Measurements from ENCODE around the gene SAPCD1.

Gene SAPCD1

GRCh38 chr6:31762356-31762755 is at the start of gene SAPCD1:
Gene SAPCD1 (plus strand): TSS chr6:31762656. CDS start chr6:31763055, 399 bp downstream.
- DNase-seq = no peak

GRCh38 chr6:31713465-31713864 is 49.0 kb upstream of the SAPCD1 start:
- DNase-seq = no peak

DNA sequence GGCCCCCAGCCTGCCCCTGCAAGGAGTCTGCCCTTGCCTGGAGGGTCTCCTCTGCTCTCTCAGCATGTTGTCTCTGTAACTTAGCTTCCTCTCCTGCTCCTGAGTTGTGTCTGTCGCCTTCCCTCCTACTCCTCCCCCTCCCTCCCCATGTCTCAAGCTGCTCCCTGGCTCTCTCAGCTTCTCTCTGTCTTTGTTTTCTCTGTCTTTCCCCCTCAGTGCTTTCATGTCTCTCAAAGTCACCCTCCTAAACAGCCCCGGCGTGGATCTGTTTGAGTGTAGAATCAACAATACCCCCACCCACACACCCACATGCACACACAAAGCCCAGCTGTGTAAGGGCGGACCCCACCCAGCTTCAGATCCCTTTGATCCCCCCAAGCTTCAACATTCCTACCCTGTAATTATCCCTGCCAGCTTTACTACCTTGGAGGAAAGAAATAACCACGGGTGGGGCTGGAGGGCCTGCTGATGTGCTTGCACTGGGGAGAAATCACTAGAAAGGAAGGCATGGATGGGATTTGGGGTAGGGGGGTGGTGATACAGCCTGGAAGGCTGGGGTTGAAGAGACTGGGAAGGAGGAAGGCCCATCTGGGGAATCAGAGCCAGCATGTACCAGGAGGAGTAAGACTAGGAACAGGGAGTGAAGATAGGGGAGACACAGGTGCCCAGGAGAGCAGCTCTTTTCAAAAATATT is 48.3 kb upstream of the SAPCD1 start:
- DNase-seq = no peak

- no peak for DNase-seq
Measured at GRCh38 chr6:31715022-31715958, 47.2 kb upstream of the SAPCD1 start, which contains the start of gene LY6G6D. Gene LY6G6D (plus strand): TSS chr6:31715348. CDS start chr6:31715356, 8 bp downstream.

GRCh38 chr6:31717499-31718222 is 44.8 kb upstream of the SAPCD1 start:
- DNase-seq = no peak

DNA sequence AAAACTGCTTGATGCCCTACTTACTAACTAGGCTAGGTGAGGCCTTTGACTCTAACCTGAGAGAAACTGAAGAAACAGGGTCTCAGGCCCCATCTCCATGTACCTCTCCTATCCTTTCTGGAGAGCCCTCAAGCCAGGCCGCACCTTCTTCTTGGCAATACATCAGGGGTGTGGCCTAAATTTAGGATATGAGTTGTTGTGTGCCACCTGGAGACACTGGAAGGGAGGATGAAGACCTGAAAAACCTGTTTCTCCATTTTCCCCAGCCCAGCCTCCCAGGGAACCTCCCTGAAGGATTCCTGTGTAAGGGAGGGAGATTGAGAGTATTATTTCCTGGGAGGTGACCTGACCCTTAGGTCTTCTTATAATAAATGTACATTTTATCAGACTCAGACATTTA is 44.2 kb upstream of the SAPCD1 start:
- no peak for DNase-seq

DNA sequence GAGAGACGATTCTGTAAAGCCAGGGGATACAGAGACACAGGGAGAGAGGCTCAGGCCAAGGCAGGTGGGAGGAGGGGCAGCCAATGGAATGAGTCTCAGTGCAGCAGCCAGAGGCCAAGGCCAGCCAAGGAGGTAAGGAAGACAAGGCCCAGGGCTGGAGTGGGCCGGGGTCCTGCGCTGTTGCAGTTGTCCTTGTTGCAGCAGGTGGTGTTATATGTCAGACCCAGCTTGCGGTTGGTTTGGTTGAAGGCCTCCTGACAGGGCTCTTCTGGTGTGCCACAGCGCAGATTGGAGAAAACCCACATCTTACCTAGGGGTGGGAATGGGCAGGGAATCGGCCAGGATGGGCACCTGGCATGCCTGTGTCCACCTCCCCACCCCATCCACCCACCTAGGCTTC is 43.5 kb upstream of the SAPCD1 start:
- DNase-seq = no peak

- DNase-seq = no peak
Measured at GRCh38 chr6:31720196-31720770, 42.2 kb upstream of the SAPCD1 start.

- no peak for DNase-seq
Measured at GRCh38 chr6:31721351-31722020, 41.0 kb upstream of the SAPCD1 start, which contains the start of gene LY6G6C. Gene LY6G6C (minus strand): TSS chr6:31721746. CDS start chr6:31721679, 67 bp downstream.

- DNase-seq = no peak
Measured at GRCh38 chr6:31722173-31722572, 40.3 kb upstream of the SAPCD1 start.

DNA sequence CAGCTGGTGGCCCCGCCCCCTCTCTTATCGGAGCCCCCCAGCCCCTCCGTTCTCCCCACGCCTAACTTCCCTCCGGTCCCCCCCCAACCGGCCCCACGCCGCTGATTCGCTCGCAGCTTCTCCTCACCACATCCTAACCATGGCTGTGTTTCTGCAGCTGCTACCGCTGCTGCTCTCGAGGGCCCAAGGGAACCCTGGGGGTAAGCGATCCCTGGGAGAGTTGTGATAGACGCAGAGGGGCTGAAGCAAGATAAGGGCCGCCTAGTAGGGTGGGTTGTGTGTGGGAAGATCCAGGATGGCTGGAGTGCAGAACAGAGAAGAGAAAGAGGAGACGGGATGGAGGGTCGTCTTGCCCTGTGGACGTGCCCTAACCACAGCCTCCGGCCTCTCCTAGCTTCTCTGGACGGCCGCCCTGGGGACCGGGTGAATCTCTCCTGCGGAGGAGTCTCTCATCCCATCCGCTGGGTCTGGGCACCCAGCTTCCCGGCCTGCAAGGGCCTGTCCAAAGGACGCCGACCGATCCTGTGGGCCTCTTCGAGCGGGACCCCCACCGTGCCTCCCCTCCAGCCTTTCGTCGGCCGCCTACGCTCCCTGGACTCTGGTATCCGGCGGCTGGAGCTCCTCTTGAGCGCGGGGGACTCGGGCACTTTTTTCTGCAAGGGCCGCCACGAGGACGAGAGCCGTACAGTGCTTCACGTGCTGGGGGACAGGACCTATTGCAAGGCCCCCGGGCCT is 39.0 kb upstream of the SAPCD1 start, which contains the start of gene MPIG6B:
MPIG6B (plus strand) TSS at position 129 of the 735 bp plus-strand sequence; CDS start at position 140, 11 bp downstream.
- no peak for DNase-seq

DNA sequence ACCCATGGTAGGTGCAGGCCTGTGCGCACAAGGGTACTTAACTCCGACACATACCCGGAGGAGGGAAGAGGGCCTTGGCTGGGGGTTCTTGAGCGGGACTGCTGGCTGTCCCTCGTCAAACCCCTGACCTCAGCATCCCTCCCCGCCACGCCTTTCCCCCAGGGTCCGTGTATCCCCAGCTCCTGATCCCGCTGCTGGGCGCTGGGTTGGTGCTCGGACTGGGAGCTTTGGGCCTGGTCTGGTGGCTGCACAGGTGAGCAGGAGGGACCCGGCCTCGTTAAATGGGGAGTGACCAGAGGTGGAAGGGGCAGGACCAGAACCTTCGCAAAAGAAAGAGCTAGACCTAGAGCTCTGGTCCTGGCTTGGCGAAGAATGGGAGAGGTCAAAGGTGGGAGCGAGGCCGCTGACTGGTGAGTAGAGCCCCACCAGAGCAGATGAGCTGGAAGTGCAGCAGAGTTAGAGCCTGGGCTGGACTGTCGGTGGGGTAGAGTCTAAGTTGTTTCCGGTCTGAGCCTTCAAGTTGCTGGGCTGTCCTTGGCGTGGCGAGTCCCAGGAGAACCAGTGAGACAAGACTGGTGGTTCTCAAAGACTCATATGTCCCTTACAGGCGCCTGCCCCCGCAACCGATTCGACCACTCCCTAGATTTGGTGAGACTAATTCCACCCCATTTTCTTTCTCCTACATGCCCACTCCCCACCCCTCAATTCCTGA is 38.3 kb upstream of the SAPCD1 start:
- no peak for DNase-seq

DNA sequence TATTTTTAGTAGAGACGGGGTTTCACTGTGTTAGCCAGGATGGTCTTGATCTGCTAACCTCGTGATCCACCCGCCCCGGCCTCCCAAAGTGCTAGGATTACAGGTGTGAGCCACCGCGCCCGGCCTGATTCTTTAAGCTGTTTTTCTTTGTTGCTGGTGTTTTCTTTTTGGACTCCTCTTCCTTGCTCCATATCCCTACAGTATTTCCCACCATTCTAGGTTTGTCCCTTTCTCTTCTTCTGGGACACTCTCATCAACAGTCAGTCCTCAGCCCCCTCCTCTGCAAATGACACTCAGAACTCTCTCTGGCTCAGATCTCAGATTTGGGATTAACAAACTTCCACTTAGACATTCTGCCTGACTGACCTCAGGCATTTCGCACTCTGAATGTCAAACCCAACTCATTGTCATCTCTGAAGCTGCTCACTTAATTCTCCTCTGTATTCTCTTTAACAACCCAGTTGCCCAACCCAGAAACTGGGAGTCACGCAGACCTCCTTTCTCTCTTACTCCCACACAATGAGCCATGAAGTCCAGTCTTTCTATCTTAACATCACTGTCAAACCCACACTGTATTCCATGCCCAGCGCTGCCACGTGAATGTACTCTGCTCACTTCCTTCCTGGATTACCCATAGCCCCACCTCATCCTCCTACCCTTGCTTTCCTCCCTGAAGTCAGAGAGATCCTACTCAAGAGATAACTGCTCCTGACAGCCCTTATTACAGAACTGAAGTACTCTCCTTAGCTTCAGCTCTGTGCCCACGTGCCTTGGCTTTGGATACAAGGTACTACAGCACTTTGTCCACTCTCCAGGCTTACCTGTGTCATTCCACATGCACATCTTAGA is 36.7 kb upstream of the SAPCD1 start:
- DNase-seq = peak in 1 of 2 experiments; percentile 31

GRCh38 chr6:31727034-31727716 is 35.3 kb upstream of the SAPCD1 start:
- DNase-seq = no peak

DNA sequence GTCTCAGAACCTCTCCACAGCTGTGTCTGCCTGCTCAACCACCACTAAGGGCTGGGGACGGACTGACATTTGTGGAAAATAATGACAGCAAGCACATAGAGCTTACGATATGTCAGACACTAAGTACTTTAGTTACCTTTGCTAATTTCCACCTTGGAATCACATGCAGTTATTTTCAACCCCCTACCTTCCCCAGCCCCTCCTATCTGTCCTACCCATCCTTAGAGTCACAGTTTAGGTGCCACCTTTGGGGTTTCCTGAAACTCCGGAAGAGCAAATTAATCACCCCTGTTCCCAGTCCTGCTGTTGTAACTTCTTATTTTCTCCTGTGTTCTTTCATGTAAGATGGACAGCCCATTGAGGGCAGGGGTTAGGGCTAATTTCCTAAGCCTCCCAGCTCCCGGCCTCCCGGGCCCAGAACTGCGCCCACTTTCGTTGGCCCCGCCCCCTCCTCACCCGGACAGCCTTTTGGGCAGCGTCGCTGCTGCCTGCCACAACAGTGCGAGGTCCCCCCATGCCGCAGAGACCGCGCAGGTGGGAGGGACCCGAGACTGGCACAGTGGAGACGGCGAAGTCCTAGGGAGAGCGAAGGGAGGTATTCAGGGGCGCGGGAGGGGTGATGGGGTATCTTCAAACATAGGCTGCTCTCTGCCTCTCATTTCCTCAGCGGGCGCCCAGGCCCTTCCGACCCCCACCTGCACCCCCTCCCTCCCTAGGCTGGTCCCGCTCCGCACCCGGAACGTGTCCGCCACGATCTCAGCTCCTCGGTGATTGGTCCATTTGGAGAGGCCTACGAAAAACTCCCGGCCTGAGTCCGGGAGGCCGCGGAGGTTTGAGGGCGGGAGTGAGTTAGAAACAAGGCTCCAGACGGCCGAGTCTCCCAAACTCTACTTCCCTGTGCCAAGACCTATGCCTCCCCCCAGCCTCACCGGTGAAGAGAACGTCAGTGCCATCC is 34.5 kb upstream of the SAPCD1 start:
- DNase-seq = no peak

GRCh38 chr6:31728767-31729514 is 33.5 kb upstream of the SAPCD1 start, which contains the start of gene DDAH2:
Gene DDAH2 (minus strand): TSS chr6:31729299. CDS start chr6:31729161, 138 bp downstream.
- DNase-seq = no peak

DNA sequence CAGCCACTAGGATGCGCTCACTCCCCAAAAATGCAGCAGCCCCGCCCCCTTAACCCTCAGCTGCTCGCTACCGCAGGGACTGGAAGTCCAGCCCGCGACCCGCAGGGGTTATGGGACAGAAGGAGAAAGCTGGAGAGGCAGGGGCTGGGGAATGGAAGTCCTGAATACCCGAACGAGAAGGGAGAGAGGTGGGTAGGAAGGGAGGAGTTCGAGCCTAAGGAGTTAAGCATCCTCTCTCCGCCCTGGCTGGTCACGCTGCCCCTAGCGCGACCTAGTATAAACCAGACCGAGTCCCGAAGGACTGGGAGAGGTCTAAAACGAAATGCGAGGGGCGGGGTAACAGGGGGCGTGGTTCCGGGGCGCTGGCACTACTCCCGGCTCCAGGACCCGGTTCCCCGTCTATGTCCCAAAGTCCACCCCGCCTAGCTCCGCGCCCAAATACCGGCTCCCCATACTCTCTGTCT is 32.9 kb upstream of the SAPCD1 start:
- peak; percentile 80 to 84 for DNase-seq

All from activated CD4-positive, alpha-beta T cell treated with anti-CD3 and anti-CD28 coated beads, Interleukin-2, amount 50 U/mL, for 48 hours (primary cell).